Cortex of kidney (tissue), 1 donor: ENCODE measurements around the gene CYP4F22.
"Not testable (repeated sequence)": the region's sequence is repeated elsewhere in the genome, so short reads cannot be mapped to it uniquely, and the experiment has no call there.

Source experiments
- DNase-seq: peaks from one replicate; lab custom pipeline; 2025; lab: John Stamatoyannopoulos, UW

CYP4F22 gene

GRCh38 chr19:15575406-15575805 is 67.1 kb downstream of the CYP4F22 start:
- no peak for DNase-seq

DNA sequence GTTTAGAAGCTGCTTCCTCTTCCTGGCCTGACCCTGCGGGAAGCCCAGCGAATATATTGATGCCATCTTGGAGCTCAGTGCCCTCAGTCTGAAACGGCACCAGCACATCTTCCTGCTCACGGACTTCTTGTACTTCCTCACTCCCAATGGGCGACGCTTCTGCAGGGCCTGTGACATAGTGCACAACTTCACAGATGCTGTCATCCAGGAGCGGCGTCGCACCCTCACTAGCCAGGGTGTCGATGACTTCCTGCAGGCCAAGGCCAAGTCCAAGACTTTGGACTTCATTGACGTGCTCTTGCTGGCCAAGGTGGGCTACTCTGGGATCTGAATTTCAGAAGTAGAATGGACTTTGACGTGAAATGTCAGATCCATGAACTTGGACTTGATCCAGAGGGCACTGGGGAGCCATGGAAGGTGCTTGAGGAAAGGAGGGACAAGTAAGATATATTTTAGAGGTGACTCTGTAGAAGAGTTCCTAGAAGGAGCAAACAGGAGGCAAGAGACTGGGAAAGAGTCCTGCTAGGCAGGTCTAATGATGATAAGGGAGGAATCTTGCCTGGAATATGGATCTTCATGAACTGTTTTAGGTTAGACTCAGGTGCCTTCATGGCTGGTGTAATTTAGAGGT is 68.3 kb downstream of the CYP4F22 start:
- DNase-seq, result no peak

GRCh38 chr19:15577184-15577771 is 69.0 kb downstream of the CYP4F22 start:
- no peak for DNase-seq

DNA sequence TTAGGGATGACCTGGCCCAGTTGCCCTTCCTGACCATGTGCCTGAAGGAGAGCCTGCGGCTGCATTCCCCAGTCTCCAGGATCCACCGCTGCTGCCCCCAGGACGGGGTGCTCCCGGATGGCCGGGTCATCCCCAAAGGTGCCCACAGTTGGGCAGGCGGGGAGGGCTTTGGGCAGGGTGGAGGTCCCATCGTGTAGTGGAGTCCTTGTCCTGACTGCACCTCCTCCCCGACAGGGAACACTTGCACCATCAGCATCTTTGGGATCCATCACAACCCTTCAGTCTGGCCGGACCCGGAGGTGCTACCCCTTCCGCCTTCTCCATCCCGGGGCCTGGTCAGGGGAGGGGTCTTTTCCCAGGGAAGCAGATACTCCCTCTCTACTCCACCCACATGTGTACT is 75.0 kb downstream of the CYP4F22 start:
- DNase-seq, result no peak

- DNase-seq, result no peak
These were observed 75.8 kb downstream of the CYP4F22 start for GRCh38 chr19:15584095-15584494.

DNA sequence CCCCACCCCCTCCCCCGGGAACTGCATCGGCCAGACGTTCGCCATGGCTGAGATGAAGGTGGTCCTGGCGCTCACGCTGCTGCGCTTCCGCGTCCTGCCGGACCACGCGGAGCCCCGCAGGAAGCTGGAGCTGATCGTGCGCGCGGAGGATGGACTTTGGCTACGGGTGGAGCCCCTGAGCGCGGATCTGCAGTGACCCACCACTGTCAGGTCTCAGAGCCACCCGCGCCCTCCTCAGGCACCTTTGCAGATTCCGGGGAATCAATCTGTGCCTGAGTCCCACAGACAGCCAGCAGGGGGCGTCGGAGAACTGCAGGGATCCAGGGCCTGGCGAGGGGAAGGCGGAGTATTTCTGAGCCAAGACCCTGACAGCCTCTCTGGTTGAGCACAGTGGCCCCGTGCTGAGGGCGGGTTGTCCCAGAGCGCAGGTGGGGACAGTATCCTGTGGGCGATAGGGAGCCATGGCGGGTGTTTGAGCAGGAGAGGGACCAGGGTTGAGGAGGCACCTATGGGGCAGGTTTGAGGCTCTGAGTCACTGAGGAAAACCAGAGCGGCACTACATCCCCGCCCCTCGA is 76.3 kb downstream of the CYP4F22 start:
- no peak for DNase-seq

DNA sequence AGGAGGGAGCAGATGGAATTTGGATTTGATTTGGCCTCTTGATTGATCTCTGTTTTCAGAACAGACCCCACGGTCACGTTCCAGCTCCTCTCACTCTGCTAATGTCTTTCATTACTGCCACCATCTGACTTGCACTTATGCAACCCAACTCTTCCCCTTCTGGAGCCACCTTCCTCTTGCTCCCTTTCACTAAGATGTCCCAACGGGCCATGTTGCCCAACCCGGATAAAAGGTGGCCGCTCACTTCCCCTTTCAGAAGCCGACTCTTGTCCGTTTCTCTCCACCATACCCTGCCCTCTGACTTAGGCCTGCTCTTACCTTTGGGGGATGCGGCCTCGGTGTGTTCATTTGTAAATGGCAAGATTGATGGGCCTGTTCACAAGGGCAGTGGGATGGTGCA is 79.3 kb downstream of the CYP4F22 start:
- no peak for DNase-seq

- DNase-seq, result no peak
These were observed 79.9 kb downstream of the CYP4F22 start for GRCh38 chr19:15588265-15588664.

DNA sequence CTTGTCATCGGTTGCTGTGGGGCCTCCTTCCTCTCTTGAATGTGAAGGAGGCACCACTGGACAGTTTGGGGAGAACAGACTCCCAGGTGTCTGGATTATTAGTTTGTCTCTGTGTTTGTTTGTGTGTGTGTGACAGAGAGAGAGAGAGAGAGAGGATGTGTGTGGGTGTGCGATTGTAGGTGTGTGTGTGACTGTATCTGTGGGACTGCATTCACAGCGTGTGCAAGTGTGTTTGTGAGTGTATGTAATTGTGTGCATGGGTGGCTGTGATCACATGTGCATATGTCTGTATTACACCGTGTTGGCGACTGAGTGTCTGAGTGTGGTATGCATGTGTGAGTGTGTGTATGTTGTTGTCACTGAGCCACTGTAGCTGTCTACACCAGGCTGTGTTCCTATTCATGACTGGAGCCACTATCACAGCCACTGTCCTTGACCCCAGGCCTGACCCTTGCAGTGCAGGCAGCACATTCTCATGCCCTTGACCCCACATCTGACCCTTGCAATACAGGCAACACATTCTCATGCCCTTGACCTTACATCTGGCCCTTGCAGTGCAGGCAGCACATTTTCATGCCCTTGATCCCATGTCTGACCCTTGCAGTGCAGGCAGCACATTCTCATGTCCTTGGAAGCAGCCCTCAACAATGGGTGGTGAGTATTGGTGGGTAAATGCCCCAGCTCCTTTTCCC is 81.6 kb downstream of the CYP4F22 start:
- DNase-seq, result no peak

DNA sequence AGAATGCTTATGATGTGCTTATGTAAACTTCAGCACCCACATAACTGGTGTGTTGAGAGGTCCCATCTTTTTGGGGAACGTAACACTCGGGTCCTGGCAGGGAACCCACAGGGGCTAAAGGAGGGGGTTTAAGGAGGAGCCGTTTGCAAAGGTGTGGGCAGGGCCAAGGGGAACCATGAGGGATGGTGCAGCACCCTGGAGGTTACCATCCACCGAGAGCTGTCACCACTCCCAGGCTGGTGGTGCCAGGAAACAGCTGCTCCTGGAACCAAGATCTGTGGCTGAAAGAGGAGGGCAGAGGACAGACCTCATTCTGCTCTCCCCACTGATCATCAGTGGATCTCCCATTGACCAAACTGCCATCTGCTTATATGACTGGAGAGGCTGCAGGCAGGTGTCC is 83.5 kb downstream of the CYP4F22 start:
- DNase-seq, result no peak

- DNase-seq, result not testable (repeated sequence)
These were observed 84.2 kb downstream of the CYP4F22 start for GRCh38 chr19:15592506-15592905.

- DNase-seq, result not testable (repeated sequence)
These were observed 85.4 kb downstream of the CYP4F22 start for GRCh38 chr19:15593766-15594165.

DNA sequence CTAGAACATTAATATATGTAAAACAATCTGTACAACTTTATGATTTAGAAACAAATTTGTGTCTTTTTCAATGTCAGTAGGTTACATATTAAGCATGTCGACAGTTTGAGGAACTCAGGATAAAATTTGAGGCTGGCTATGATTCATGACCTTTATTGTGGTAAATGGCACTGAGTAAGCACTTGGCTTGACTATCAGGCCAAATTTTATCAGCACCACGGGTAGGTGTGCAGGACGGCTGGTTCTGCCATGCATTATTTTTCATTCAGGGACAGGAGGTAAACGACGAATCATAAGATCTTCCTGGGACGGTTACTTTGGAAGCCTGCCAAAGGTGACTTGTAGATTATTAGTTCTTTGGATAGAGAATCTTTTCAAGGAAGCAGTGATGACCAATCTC is 86.7 kb downstream of the CYP4F22 start:
- no peak for DNase-seq
